Measurements from ENCODE around the gene CYCS.

DNA sequence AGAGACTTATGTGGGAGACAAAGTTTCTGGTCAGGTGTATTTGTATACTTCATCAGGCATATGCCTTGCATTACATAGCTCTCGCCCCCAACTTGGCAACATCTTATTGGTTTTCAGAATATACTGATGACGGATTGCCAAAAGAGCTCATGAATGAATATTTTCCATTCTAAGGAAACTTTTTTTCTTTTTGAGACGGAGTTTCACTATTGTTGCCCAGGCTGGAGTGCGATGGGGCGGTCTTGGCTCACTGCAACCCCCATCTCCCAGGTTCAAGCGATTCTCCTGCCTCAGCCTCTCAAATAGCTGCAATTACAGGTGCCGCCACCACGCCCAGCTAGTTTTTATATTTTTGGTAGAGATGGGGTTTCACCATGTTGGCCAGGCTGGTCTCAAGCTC lies 6.0 kb downstream of the CYCS start:
- TF ChIP-seq, protein P1, sequence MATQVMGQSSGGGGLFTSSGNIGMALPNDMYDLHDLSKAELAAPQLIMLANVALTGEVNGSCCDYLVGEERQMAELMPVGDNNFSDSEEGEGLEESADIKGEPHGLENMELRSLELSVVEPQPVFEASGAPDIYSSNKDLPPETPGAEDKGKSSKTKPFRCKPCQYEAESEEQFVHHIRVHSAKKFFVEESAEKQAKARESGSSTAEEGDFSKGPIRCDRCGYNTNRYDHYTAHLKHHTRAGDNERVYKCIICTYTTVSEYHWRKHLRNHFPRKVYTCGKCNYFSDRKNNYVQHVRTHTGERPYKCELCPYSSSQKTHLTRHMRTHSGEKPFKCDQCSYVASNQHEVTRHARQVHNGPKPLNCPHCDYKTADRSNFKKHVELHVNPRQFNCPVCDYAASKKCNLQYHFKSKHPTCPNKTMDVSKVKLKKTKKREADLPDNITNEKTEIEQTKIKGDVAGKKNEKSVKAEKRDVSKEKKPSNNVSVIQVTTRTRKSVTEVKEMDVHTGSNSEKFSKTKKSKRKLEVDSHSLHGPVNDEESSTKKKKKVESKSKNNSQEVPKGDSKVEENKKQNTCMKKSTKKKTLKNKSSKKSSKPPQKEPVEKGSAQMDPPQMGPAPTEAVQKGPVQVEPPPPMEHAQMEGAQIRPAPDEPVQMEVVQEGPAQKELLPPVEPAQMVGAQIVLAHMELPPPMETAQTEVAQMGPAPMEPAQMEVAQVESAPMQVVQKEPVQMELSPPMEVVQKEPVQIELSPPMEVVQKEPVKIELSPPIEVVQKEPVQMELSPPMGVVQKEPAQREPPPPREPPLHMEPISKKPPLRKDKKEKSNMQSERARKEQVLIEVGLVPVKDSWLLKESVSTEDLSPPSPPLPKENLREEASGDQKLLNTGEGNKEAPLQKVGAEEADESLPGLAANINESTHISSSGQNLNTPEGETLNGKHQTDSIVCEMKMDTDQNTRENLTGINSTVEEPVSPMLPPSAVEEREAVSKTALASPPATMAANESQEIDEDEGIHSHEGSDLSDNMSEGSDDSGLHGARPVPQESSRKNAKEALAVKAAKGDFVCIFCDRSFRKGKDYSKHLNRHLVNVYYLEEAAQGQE (IDR thresholded peaks at IDR 0.05; ENCODE audit: low read depth): no peak
- TF ChIP-seq JUND (IDR thresholded peaks at IDR 0.05): no peak
- TF ChIP-seq, protein P2, sequence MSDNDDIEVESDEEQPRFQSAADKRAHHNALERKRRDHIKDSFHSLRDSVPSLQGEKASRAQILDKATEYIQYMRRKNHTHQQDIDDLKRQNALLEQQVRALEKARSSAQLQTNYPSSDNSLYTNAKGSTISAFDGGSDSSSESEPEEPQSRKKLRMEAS (IDR thresholded peaks at IDR 0.05): no peak
- no peak for TF ChIP-seq RAD21 (IDR thresholded peaks at IDR 0.05; ENCODE audit: low read depth)
- TF ChIP-seq, protein P3, sequence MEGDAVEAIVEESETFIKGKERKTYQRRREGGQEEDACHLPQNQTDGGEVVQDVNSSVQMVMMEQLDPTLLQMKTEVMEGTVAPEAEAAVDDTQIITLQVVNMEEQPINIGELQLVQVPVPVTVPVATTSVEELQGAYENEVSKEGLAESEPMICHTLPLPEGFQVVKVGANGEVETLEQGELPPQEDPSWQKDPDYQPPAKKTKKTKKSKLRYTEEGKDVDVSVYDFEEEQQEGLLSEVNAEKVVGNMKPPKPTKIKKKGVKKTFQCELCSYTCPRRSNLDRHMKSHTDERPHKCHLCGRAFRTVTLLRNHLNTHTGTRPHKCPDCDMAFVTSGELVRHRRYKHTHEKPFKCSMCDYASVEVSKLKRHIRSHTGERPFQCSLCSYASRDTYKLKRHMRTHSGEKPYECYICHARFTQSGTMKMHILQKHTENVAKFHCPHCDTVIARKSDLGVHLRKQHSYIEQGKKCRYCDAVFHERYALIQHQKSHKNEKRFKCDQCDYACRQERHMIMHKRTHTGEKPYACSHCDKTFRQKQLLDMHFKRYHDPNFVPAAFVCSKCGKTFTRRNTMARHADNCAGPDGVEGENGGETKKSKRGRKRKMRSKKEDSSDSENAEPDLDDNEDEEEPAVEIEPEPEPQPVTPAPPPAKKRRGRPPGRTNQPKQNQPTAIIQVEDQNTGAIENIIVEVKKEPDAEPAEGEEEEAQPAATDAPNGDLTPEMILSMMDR (IDR thresholded peaks at IDR 0.05 in 2 of 3, conservative IDR thresholded peaks at IDR 0.05 in 1 of 3; ENCODE audit: borderline replicate concordance in 1 of 3, insufficient read depth in 1 of 3, low read depth in 2 of 3, low read length in 2 of 3): no peak
- no peak for TF ChIP-seq EGR1 (IDR thresholded peaks at IDR 0.05; ENCODE audit: low read depth)
- TF ChIP-seq CEBPB (IDR thresholded peaks at IDR 0.05; ENCODE audit: low read depth): no peak
- TF ChIP-seq POLR2A (IDR thresholded peaks at IDR 0.05; ENCODE audit: borderline replicate concordance, extremely low read depth, insufficient read depth, insufficient read length): no peak
- no peak for TF ChIP-seq YY1 (IDR thresholded peaks at IDR 0.05; ENCODE audit: extremely low read depth, insufficient replicate concordance, low read depth, low read length)
- no peak for TF ChIP-seq ZFX (IDR thresholded peaks at IDR 0.05)
- no peak for TF ChIP-seq SRF (IDR thresholded peaks at IDR 0.05; ENCODE audit: low read depth)
- no peak for TF ChIP-seq FOSL1 (IDR thresholded peaks at IDR 0.05; ENCODE audit: low read depth)
- no peak for TF ChIP-seq SP1 (IDR thresholded peaks at IDR 0.05; ENCODE audit: low read depth)
- no peak for TF ChIP-seq POLR2AphosphoS5 (IDR thresholded peaks at IDR 0.05; ENCODE audit: low read depth, low read length)
